HFF-Myc (cell line): ENCODE measurements around the gene KLK7.
"Not testable (repeated sequence)": the region's sequence is repeated elsewhere in the genome, so short reads cannot be mapped to it uniquely, and the experiment has no call there.

Experiments used
- DNase-seq: peaks from one replicate; pipeline ENCODE4 v3.0.0-alpha.2; 2011; ENCODE audit warnings: low read depth; ENCODE audit errors: extremely low read depth
- H3K4me3 ChIP-seq: replicated peaks from 2 replicates; pipeline ENCODE4 v1.5.1; 2011; ENCODE audit warnings: low read depth, mild to moderate bottlenecking, control low read depth, low read length
- CTCF ChIP-seq: IDR thresholded peaks from 2 replicates; pipeline ENCODE4 v1.5.1; 2012; ENCODE audit warnings: mild to moderate bottlenecking, low read depth, low read length, control low read depth; ENCODE audit errors: missing control alignments

KLK7 gene

GRCh38 chr19:50998686-50999085, 15.0 kb upstream of the KLK7 start:
- no peak overlapping the region for H3K4me3 ChIP-seq
- no peak for DNase-seq
- TF ChIP-seq CTCF: no peak

GRCh38 chr19:50998061-50998460, 14.3 kb upstream of the KLK7 start:
- no peak for DNase-seq
- TF ChIP-seq CTCF: no peak
- H3K4me3 ChIP-seq: no peak overlapping the region

- no peak for DNase-seq
- TF ChIP-seq CTCF: no peak
- H3K4me3 ChIP-seq: no peak overlapping the region
Observed at GRCh38 chr19:50994129-50994528, 10.4 kb upstream of the KLK7 start.

GRCh38 chr19:50992666-50993035, 8.9 kb upstream of the KLK7 start:
- H3K4me3 ChIP-seq: no peak overlapping the region
- no peak for TF ChIP-seq CTCF
- no peak for DNase-seq

- DNase-seq, H3K4me3 ChIP-seq: not testable (repeated sequence)
Observed at GRCh38 chr19:50984416-50984815, 699 bp upstream of the KLK7 start.

GRCh38 chr19:50982186-50982585, 1.5 kb downstream of the KLK7 start:
- H3K4me3 ChIP-seq: no peak overlapping the region
- DNase-seq: no peak
- TF ChIP-seq CTCF: no peak

GRCh38 chr19:50981587-50982146, 2.0 kb downstream of the KLK7 start:
- no peak for TF ChIP-seq CTCF
- DNase-seq: no peak

GRCh38 chr19:50980208-50980607, 3.5 kb downstream of the KLK7 start:
- no peak for TF ChIP-seq CTCF
- H3K4me3 ChIP-seq: no peak overlapping the region
- no peak for DNase-seq

More at GRCh38 chr19:50981587-50982146, 2.0 kb downstream of the KLK7 start:
- no peak overlapping the region for H3K4me3 ChIP-seq
